ENCODE measurements around the gene BCAS1. TPM values are rescaled to one million over a fixed set of nuclear protein-coding genes. Genes with fewer than 3 reads are reported as not detected.

Gene BCAS1
- total RNA-seq, 2 donors from 2014 or later, result 0.10 to 0.11 TPM

DNA sequence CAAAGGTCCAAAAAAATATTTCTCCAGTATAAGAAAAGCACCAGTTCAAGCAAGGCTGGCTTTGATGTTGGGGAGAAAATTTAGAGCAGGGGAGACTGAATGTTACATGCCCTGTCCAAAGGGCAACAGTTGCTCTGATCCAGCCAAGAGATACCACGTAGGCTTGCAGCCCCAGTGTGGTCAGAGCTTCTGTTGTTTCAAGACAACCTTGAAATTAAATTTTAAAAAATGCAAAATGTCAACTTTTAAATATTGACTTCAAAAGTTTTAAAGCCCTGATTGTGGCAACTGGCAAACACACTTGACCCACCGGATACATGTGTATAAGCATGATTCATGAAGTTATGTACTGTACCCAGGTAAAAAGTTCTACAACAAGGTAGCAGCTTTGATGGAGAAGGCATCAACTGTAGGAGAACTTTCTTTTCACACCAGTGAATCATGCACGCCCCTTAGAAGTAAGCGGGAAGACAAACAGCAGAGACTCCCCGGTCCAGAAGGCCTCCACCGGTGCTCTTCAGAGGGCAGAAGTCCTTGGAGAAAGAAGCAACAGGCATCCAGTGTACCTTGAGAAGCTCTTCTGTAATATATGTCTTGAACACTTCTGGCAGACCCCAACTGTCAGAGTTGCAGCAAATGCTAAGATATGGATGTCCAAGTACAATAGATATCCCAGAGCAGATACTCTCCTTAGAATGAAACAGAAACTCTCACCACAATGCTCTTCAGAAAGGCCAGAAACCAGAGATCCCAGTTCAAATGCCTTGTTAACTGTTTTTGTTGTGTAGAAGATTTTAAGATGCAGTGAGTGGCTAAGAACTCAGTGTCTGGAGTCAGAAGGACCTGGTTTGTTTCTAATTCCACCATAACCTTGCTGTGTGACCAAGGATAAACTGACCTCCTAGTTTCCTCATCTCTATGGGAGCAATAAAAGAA is 115.4 kb downstream of the BCAS1 start:
- Mint-ChIP-seq H3K36me3 (peaks cover 12% of the 10 kb centered on the region), H3K4me1 (ENCODE audit: low read depth in 2 of 2) (peaks cover 8 to 9% of the 10 kb centered on the region in 2 donors), H3K4me3 (no peak overlapping the region), H3K27ac (no peak overlapping the region), H3K27me3 (peaks cover 8 to 13% of the 10 kb centered on the region in 2 donors), H3K9me3 (peaks cover 2% of the 10 kb centered on the region)
- no peak for DNase-seq (ENCODE audit: low spot score)
- ATAC-seq, result no peak

DNA sequence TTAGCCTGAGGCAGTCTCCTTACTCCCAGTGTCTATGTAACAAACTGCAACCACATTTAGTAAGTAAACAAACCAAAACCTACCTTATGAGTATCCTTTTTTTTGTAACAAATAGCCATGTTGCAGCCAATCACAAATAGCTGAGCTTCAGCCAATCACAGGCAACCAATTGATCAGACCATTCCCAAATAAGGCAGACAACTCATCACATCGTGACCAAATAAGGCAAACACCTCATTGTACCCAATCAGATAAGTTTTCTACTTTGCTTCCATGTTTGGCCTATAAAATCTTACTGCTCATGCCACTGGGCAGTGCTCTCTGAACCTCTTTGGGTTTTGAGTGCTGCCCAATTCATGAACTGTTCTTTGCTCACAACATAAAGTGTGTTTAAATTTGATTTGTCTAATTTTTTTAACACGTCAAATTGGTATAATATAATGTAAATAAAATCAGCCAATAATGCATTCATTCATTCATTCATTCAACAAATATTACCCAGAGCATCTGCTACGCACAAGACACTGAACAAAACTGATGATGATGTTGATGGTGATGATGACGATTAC is 117.8 kb downstream of the BCAS1 start:
- H3K4me1 Mint-ChIP-seq (ENCODE audit: low read depth in 2 of 2), result peaks cover 29 to 30% of the 10 kb centered on the region in 2 donors
- no peak overlapping the region for H3K4me3 Mint-ChIP-seq
- peaks cover 2% of the 10 kb centered on the region for H3K9me3 Mint-ChIP-seq
- H3K36me3 Mint-ChIP-seq, result peaks cover 12% of the 10 kb centered on the region
- peaks cover 8% of the 10 kb centered on the region in 2 donors for H3K27me3 Mint-ChIP-seq
- DNase-seq (ENCODE audit: low spot score) (no peak), ATAC-seq (no peak)
- no peak overlapping the region for H3K27ac Mint-ChIP-seq

DNA sequence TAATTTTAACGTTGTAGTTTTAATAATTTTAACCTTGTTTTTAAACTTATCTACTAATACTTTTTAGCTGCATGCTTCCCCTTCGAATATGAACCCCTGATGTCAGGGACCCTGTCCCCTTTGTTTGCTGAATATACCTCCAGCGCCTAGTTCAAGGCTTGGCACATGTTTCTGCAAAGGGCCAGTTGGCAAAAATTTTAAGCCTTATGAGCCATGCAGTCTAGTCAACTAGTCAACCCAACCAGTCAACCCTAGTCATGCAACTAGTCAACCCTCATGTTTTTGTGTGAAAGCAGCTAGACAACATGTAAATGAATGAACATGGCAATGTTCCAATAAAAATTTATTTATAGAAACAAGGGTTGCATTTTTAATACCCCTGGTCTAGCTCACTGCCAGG is 119.8 kb downstream of the BCAS1 start:
- ATAC-seq, result no peak
- Mint-ChIP-seq H3K27me3 (peaks cover 0 to 6% of the 10 kb centered on the region in 2 donors), H3K9me3 (peaks cover 2% of the 10 kb centered on the region), H3K4me3 (peak overlapping the region; percentile 77), H3K4me1 (ENCODE audit: low read depth in 2 of 2) (peaks cover 29 to 30% of the 10 kb centered on the region in 2 donors), H3K27ac (peak overlapping the region in 1 of 2 donors; percentile 88), H3K36me3 (peaks cover 12% of the 10 kb centered on the region)
- DNase-seq (ENCODE audit: low spot score), result no peak

DNA sequence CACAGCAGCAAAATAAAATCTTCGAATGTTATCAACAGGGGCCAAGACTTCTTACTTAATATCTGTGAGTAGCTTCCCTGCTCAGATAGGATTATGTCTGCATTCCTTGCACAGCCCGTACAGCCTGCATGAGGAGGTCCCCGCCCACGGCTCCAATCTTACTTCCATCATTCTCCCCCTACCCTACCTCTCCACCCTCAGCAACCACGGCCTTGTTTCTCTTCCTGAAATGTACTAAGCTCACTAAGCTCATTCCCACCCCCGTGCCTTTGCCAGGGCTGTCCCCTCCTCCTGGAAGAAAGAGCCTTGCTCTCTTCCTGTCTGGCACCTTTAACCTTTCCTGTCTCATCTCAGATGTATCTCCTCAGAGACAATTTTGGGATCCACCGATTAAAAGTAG is 120.4 kb downstream of the BCAS1 start:
- peaks cover 29 to 30% of the 10 kb centered on the region in 2 donors for H3K4me1 Mint-ChIP-seq (ENCODE audit: low read depth in 2 of 2)
- H3K27me3 Mint-ChIP-seq, result peaks cover 0 to 6% of the 10 kb centered on the region in 2 donors
- H3K27ac Mint-ChIP-seq, result peak overlapping the region; percentile 75 to 88
- no peak for ATAC-seq
- peak overlapping the region; percentile 77 for H3K4me3 Mint-ChIP-seq
- no peak for DNase-seq (ENCODE audit: low spot score)
- peaks cover 12% of the 10 kb centered on the region for H3K36me3 Mint-ChIP-seq
- peaks cover 2% of the 10 kb centered on the region for H3K9me3 Mint-ChIP-seq

DNA sequence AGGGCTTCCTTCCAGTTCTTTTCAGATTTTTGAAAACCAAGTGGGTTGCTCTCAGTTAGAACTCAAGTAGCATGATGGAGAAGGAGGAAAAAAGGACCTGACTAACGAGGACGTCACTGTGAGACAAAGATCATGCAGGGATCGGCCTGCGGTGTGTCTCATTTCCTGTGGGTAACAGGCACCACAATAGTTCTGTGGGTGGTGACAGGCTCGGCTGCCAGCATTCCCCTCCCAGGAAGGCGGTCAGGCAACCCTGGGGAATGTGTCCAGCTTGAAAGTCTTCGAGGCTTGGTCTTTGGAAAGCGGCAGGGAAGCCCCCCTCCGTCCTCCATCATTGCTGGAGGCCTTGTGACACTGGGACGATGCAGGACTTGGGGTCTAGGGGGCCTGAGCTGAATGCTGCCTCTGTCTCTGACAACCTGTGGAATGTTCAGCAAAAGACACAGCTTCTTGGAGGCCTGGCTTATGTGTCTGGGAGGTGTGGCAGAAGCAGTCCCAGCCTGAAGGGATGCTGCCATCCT is 121.0 kb downstream of the BCAS1 start:
- DNase-seq (ENCODE audit: low spot score) (peak; percentile 88), ATAC-seq (peak; percentile 95 to 96)
- Mint-ChIP-seq H3K4me1 (ENCODE audit: low read depth in 2 of 2) (peaks cover 30 to 31% of the 10 kb centered on the region in 2 donors), H3K4me3 (peak overlapping the region; percentile 77), H3K36me3 (peaks cover 12% of the 10 kb centered on the region), H3K27me3 (peaks cover 0 to 7% of the 10 kb centered on the region in 2 donors), H3K27ac (peak overlapping the region; percentile 75 to 88), H3K9me3 (peaks cover 2% of the 10 kb centered on the region)

DNA sequence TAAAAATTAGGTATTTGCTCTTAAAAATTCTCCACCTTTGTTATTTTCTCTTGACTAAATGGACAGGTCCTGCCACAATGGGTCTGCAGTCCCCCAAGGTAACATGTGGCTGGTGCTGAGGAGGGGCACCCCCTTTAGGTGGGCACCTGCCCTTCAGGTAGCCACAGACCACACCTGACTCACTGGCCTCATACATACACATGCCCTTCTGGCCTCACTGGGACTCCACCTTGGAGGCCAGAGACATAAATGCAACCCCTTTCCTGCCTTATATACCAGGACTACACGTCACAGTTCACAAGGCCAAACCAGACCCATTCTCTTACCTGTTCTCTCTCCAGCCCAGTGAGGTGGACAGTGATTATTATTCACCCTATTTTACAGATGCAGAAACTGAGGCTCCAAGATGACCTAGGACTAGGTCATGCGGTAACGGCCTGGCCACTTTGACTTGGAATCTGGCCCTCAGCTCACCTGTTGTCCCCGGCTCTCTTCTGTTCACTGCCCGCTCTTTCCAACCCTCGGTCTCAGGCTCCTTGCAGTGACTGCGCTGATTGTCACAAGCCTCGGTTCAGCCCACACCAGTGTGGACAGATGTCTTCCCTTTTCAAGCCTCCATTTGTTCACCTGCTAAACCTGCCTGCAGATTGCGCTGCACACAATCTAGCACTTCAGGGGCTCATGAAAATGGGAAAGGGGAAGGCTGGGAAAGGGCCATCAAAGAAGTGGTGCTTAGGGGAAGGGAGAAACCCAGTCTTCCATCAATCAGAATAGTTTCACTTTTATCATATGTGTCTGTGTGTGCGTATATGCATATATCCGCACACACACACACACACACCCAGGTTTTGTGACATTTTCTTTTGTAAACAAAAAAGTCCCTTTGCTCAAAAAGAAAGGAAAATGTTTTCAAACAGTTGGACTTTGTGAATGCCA is 121.7 kb downstream of the BCAS1 start:
- Mint-ChIP-seq H3K36me3 (peaks cover 12% of the 10 kb centered on the region), H3K27ac (peak overlapping the region; percentile 75 to 88), H3K4me3 (peak overlapping the region; percentile 77), H3K9me3 (peaks cover 2% of the 10 kb centered on the region), H3K4me1 (ENCODE audit: low read depth in 2 of 2) (peaks cover 37% of the 10 kb centered on the region in 2 donors), H3K27me3 (peaks cover 0 to 5% of the 10 kb centered on the region in 2 donors)
- ATAC-seq (peak; percentile 68 to 69), DNase-seq (ENCODE audit: low spot score) (no peak)

DNA sequence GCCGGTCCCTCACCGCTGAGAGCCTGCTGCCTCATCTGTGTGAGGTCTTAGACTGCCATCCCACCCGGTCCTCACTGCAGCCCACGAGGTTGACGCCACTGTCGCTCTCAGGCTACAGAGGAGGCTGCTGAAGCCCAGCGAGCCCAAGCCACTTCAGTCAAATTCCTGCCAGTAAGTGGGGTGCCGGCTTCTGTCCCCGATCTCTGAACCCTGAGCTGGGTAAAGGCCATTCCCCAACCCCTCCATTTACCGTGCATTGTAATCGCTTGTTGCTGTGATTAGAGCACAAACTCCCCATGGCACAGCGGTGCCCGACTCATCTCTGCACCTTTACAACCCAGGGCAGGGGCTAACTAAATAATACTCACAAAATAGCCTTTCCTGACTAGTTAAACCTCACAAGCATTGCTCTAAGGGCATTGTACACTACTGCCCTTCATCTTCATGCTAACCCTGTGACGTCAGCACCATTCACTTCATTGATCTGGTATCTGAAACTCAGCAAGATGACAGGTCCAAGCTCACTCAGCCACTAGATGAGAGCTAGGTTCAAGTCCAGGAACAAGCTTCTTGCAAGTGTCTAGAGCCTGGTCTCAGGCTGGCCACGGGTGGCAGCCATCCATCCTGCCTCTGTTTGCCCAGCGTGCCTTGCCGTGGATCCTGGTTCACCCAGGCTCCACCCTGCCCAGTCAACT is 122.7 kb downstream of the BCAS1 start:
- no peaks in the 10 kb centered on the region for H3K9me3 Mint-ChIP-seq
- DNase-seq (ENCODE audit: low spot score) (no peak), ATAC-seq (no peak)
- H3K4me3 Mint-ChIP-seq, result no peak overlapping the region
- H3K4me1 Mint-ChIP-seq (ENCODE audit: low read depth in 2 of 2), result peaks cover 37 to 41% of the 10 kb centered on the region in 2 donors
- H3K36me3 Mint-ChIP-seq, result peaks cover 7% of the 10 kb centered on the region
- no peak overlapping the region for H3K27ac Mint-ChIP-seq
- peaks cover 0 to 5% of the 10 kb centered on the region in 2 donors for H3K27me3 Mint-ChIP-seq

DNA sequence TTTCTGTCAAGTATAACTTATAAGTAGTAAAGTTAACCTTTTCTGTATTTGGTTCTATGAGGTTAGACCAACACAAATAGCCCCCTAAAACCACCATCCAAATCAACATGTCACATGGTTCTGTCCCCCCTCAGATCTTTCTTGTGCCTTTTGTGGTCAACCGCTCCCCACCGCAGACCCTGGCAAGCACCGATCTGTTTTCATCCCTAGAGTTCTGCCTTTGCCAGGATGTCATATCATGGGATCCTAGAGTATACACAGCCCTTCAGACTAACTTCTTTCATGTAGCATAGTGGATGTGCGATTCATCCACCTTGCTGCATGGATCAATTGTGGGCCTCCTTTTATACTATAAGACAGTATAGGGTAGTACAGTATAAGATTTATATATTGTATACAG is 124.3 kb downstream of the BCAS1 start:
- Mint-ChIP-seq H3K9me3 (no peaks in the 10 kb centered on the region), H3K36me3 (no peaks in the 10 kb centered on the region), H3K27me3 (peaks cover 0 to 5% of the 10 kb centered on the region in 2 donors), H3K27ac (no peak overlapping the region), H3K4me1 (ENCODE audit: low read depth in 2 of 2) (peaks cover 32 to 41% of the 10 kb centered on the region in 2 donors), H3K4me3 (no peak overlapping the region)
- no peak for DNase-seq (ENCODE audit: low spot score)
- ATAC-seq, result no peak

DNA sequence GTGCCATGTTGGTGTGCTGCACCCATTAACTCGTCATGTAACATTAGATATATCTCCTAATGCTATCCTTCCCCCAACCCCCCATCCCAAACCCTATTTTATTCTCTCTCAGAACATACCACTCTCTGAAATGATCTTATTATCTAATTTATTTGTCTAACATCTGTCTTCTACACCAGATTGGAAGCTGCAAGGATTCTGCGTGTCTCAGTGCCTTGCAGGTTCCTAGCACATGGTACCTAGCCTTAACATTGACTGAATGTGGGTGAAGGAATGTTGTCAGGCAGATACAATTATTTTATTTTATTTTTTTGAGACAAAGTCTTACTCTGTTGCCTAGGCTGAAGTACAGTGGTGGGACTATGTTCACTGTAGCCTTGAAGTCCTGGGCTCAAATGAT is 124.9 kb downstream of the BCAS1 start:
- H3K27ac Mint-ChIP-seq, result no peak overlapping the region
- H3K4me3 Mint-ChIP-seq, result no peak overlapping the region
- H3K4me1 Mint-ChIP-seq (ENCODE audit: low read depth in 2 of 2), result peaks cover 32 to 38% of the 10 kb centered on the region in 2 donors
- H3K36me3 Mint-ChIP-seq, result no peaks in the 10 kb centered on the region
- H3K27me3 Mint-ChIP-seq, result peaks cover 0 to 5% of the 10 kb centered on the region in 2 donors
- no peaks in the 10 kb centered on the region for H3K9me3 Mint-ChIP-seq
- no peak for DNase-seq (ENCODE audit: low spot score)
- no peak for ATAC-seq

DNA sequence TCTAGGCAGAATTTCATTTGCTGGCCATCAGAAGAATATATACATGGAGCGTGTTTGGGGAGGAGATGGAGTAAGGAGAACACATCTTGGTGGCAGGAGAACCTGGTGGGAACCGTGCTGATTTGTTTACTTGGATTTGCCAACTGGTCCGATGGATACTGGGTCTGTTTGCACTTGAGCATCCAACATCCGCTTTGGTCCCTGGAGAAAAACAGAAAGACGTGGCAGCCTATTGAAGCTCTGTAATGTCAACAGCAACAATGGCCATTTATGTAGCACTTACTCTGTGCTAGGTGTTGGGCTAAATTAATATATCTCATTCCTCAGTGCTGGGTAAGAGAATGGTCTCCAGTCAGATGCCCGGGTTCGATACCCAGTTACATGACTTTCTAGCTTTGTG is 125.6 kb downstream of the BCAS1 start:
- no peak for DNase-seq (ENCODE audit: low spot score)
- Mint-ChIP-seq H3K27me3 (peaks cover 0 to 2% of the 10 kb centered on the region in 2 donors), H3K27ac (peak overlapping the region in 1 of 2 donors; percentile 23), H3K4me1 (ENCODE audit: low read depth in 2 of 2) (peaks cover 31 to 38% of the 10 kb centered on the region in 2 donors), H3K9me3 (no peaks in the 10 kb centered on the region), H3K4me3 (no peak overlapping the region), H3K36me3 (no peaks in the 10 kb centered on the region)
- no peak for ATAC-seq

DNA sequence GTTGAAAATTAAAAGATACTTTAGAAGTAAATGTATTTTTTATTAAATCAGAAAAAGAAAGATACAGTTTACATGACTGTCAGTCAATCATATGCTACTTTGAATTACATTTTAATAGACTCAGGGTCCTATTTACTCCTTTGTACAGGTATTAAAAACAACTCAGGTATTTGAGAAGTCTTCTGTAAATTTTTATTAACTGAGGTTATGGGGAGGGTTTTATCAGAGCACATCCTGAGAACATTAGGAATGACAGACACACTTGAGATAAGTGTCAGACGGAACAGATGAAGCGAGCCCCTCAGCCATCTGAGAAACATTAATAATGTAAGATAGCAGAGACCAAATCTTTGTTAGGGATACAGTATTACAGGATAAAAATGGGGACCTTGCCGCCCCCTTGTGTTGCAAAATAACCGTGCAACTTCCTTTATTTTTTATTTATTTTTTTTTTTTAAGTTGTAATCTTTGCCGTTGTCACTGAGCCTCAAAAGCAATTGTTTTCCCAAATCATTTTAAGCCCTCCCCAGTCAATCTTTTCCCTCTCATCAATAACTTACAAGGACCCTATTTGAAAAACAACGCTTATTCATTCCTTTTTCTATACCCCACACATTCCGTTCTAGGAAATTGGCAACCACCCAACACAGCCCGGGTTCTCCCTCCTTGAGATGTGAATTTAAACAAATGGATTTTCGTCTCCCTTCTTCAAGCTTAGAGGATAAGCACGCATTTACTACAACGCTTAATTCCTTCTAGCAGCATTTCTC is 126.7 kb downstream of the BCAS1 start:
- H3K36me3 Mint-ChIP-seq, result no peaks in the 10 kb centered on the region
- DNase-seq (ENCODE audit: low spot score), result no peak
- peaks cover 28 to 32% of the 10 kb centered on the region in 2 donors for H3K4me1 Mint-ChIP-seq (ENCODE audit: low read depth in 2 of 2)
- ATAC-seq, result no peak
- peak overlapping the region; percentile 6 to 23 for H3K27ac Mint-ChIP-seq
- H3K4me3 Mint-ChIP-seq, result no peak overlapping the region
- H3K9me3 Mint-ChIP-seq, result no peaks in the 10 kb centered on the region
- H3K27me3 Mint-ChIP-seq, result peaks cover 0 to 2% of the 10 kb centered on the region in 2 donors

DNA sequence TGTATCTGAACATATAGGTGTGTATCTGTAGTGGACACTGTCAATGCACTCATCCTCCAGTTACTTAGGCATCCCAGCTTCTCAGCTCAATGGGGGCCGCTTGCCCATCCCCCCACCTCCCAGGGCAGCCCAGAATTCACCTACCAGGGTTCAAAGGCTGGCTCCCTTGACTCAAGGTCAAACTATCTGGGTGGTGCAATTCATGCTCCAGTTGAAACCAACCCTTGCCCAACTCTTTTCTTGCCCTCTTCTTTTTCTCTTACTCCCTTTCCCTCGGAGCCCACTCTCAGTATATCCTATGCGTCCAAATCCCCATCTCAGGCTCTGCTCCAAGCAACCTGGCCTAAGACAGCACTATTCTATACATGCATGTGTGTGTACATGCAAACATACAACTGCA is 127.4 kb downstream of the BCAS1 start:
- no peak for DNase-seq (ENCODE audit: low spot score)
- Mint-ChIP-seq H3K4me1 (ENCODE audit: low read depth in 2 of 2) (peaks cover 29 to 32% of the 10 kb centered on the region in 2 donors), H3K4me3 (no peak overlapping the region), H3K36me3 (no peaks in the 10 kb centered on the region), H3K27me3 (peaks cover 0 to 2% of the 10 kb centered on the region in 2 donors), H3K27ac (peak overlapping the region in 1 of 2 donors; percentile 6), H3K9me3 (no peaks in the 10 kb centered on the region)
- no peak for ATAC-seq

Measured in natural killer cell treated with Interleukin-12 subunit alpha and Interleukin-12 subunit beta and Interleukin-15 and Interleukin-18, amount 100 ng/mL, for 72 hours (primary cell).